ENCODE measurements around the gene ETFBKMT.

The ETFBKMT gene

GRCh38 chr12:31659087-31659942 lies at the start of gene ETFBKMT:
Gene ETFBKMT (plus strand): TSS chr12:31659688. CDS start chr12:31661954, 2,266 bp downstream.
- DNase-seq: peak; percentile 90

- no peak for DNase-seq
These were observed 46.7 kb upstream of the ETFBKMT start for GRCh38 chr12:31612819-31613218.

GRCh38 chr12:31618228-31619025 lies 41.1 kb upstream of the ETFBKMT start:
- no peak for DNase-seq

GRCh38 chr12:31620311-31620710 lies 39.2 kb upstream of the ETFBKMT start:
- DNase-seq: no peak

GRCh38 chr12:31622038-31622437 lies 37.5 kb upstream of the ETFBKMT start:
- DNase-seq: no peak

GRCh38 chr12:31626270-31626995 lies 33.1 kb upstream of the ETFBKMT start:
- DNase-seq: no peak

GRCh38 chr12:31627456-31628054 lies 31.9 kb upstream of the ETFBKMT start:
- DNase-seq: no peak

- no peak for DNase-seq
These were observed 29.4 kb upstream of the ETFBKMT start for GRCh38 chr12:31629756-31630732.

GRCh38 chr12:31631023-31631724 lies 28.3 kb upstream of the ETFBKMT start:
- no peak for DNase-seq

- no peak for DNase-seq
These were observed 27.7 kb upstream of the ETFBKMT start for GRCh38 chr12:31631809-31632208.

- DNase-seq: no peak
These were observed 26.0 kb upstream of the ETFBKMT start for GRCh38 chr12:31633464-31633863.

GRCh38 chr12:31634620-31635019 lies 24.9 kb upstream of the ETFBKMT start:
- DNase-seq: no peak

- no peak for DNase-seq
These were observed 17.9 kb upstream of the ETFBKMT start for GRCh38 chr12:31641509-31642090.

- DNase-seq: no peak
These were observed 15.0 kb upstream of the ETFBKMT start for GRCh38 chr12:31644536-31644935.

GRCh38 chr12:31645924-31646323 lies 13.6 kb upstream of the ETFBKMT start:
- no peak for DNase-seq

GRCh38 chr12:31647086-31647491 lies 12.4 kb upstream of the ETFBKMT start:
- DNase-seq: no peak

- no peak for DNase-seq
These were observed 8.6 kb upstream of the ETFBKMT start for GRCh38 chr12:31650918-31651317.

- DNase-seq: no peak
These were observed 7.5 kb upstream of the ETFBKMT start for GRCh38 chr12:31651893-31652521.

- no peak for DNase-seq
These were observed 4.3 kb upstream of the ETFBKMT start for GRCh38 chr12:31655208-31655607.

- no peak for DNase-seq
These were observed 3.7 kb upstream of the ETFBKMT start for GRCh38 chr12:31655792-31656191.

All from activated CD4-positive, CD25-positive, alpha-beta regulatory T cell treated with anti-CD3 and anti-CD28 coated beads, Interleukin-2, amount 50 U/mL, for 72 hours (primary cell).